H9 (cell line): ENCODE measurements around the gene KATNB1. TPM values are rescaled to one million over a fixed set of nuclear protein-coding genes. Genes with fewer than 3 reads are reported as not detected.

ENCODE experiments used
- DNase-seq: peaks from one replicate; pipeline ENCODE4 v3.0.0-alpha.2; 2017
- H2AFZ ChIP-seq: one replicate; pipeline ENCODE4 v1.6.1; 2013; ENCODE audit warnings: mild to moderate bottlenecking, low read length, control low read depth, moderate library complexity
- H2AK5ac ChIP-seq: 2 replicates; pipeline ENCODE4 v1.6.1; 2013; ENCODE audit warnings: low read length, control low read depth, mixed read lengths; ENCODE audit not compliant: insufficient read length
- H2BK120ac ChIP-seq: one replicate; pipeline ENCODE4 v1.6.1; 2013; ENCODE audit warnings: low read depth, mild to moderate bottlenecking, low read length, control low read depth, inconsistent platforms; ENCODE audit not compliant: poor library complexity, severe bottlenecking
- H2BK12ac ChIP-seq: 2 replicates; pipeline ENCODE4 v1.6.1; 2013; ENCODE audit warnings: low read length, control low read depth, mixed read lengths, low read depth; ENCODE audit not compliant: insufficient read length
- H2BK15ac ChIP-seq: 2 replicates; pipeline ENCODE4 v1.6.1; 2013; ENCODE audit warnings: low read depth, low read length, control low read depth
- H2BK20ac ChIP-seq: one replicate; pipeline ENCODE4 v1.6.1; 2013; ENCODE audit warnings: low read depth, mild to moderate bottlenecking, low read length, control low read depth, inconsistent platforms; ENCODE audit not compliant: poor library complexity, severe bottlenecking
- H2BK5ac ChIP-seq: 2 replicates; pipeline ENCODE4 v1.6.1; 2013; ENCODE audit warnings: low read length, control low read depth, mixed read lengths; ENCODE audit not compliant: insufficient read length
- H3K14ac ChIP-seq: 2 replicates; pipeline ENCODE4 v1.6.1; 2013; ENCODE audit warnings: low read length, control low read depth; ENCODE audit not compliant: insufficient read depth
- H3K18ac ChIP-seq: 2 replicates; pipeline ENCODE4 v1.6.1; 2013; ENCODE audit warnings: low read depth, mild to moderate bottlenecking, mixed read lengths, low read length, control low read depth; ENCODE audit not compliant: insufficient read length
- H3K23ac ChIP-seq: 2 replicates; pipeline ENCODE4 v1.6.1; 2013; ENCODE audit warnings: low read length, control low read depth, mixed read lengths, low read depth; ENCODE audit not compliant: insufficient read length
- H3K23me2 ChIP-seq: 2 replicates; pipeline ENCODE4 v1.6.1; 2013; ENCODE audit warnings: low read depth, mild to moderate bottlenecking, mixed read lengths, low read length, control low read depth; ENCODE audit not compliant: insufficient read length, poor library complexity, severe bottlenecking
- H3K27ac ChIP-seq: 2 replicates; pipeline ENCODE4 v1.5.1; 2013; ENCODE audit warnings: low read length, control low read depth, mixed read lengths, low read depth; ENCODE audit not compliant: insufficient read length
- H3K27me3 ChIP-seq: 2 replicates; pipeline ENCODE4 v1.6.1; 2013; ENCODE audit warnings: low read length, control low read depth, inconsistent platforms; ENCODE audit not compliant: insufficient read depth
- H3K4ac ChIP-seq: 2 replicates; pipeline ENCODE4 v1.6.1; 2013; ENCODE audit warnings: low read depth, mild to moderate bottlenecking, control low read depth, inconsistent platforms, low read length, moderate library complexity
- H3K4me1 ChIP-seq: 2 replicates; pipeline ENCODE4 v1.6.1; 2013; ENCODE audit warnings: low read length, control low read depth, inconsistent platforms; ENCODE audit not compliant: insufficient read depth
- H3K4me2 ChIP-seq: 2 replicates; pipeline ENCODE4 v1.6.1; 2013; ENCODE audit warnings: low read length, control low read depth, mixed read lengths; ENCODE audit not compliant: insufficient read length, insufficient read depth
- H3K56ac ChIP-seq: 2 replicates; pipeline ENCODE4 v1.6.1; 2013; ENCODE audit warnings: low read depth, mild to moderate bottlenecking, mixed read lengths, low read length, control low read depth; ENCODE audit not compliant: insufficient read length
- H3K79me1 ChIP-seq: 2 replicates; pipeline ENCODE4 v1.6.1; 2013; ENCODE audit warnings: low read depth, mild to moderate bottlenecking, moderate library complexity, low read length, control low read depth, inconsistent platforms; ENCODE audit not compliant: insufficient read depth, poor library complexity, severe bottlenecking
- H3K79me2 ChIP-seq: 2 replicates; pipeline ENCODE4 v1.6.1; 2013; ENCODE audit warnings: low read length, control low read depth, inconsistent platforms; ENCODE audit not compliant: insufficient read depth
- H3K9ac ChIP-seq: 2 replicates; pipeline ENCODE4 v1.6.1; 2013; ENCODE audit warnings: low read length, control low read depth, mixed read lengths; ENCODE audit not compliant: insufficient read length; ENCODE audit errors: extremely low read depth
- H3K9me3 ChIP-seq: one replicate; pipeline ENCODE4 v1.6.1; 2013; ENCODE audit warnings: low read depth, low read length, inconsistent platforms; ENCODE audit not compliant: control insufficient read depth
- H3T11ph ChIP-seq: one replicate; pipeline ENCODE4 v1.6.1; 2013; ENCODE audit warnings: mild to moderate bottlenecking, low read length, control low read depth, inconsistent platforms
- H4K20me1 ChIP-seq: one replicate; pipeline ENCODE4 v1.6.1; 2013; ENCODE audit not compliant: control insufficient read depth, insufficient read length, insufficient read depth
- H4K5ac ChIP-seq: 2 replicates; pipeline ENCODE4 v1.6.1; 2013; ENCODE audit warnings: low read depth, mild to moderate bottlenecking, mixed read lengths, low read length, control low read depth; ENCODE audit not compliant: insufficient read length
- H4K8ac ChIP-seq: replicated peaks from 2 replicates; pipeline ENCODE4 v1.6.1; 2013; ENCODE audit warnings: low read length, control low read depth, mixed read lengths, low read depth; ENCODE audit not compliant: insufficient read length
- H4K91ac ChIP-seq: 2 replicates; pipeline ENCODE4 v1.6.1; 2013; ENCODE audit warnings: low read depth, mild to moderate bottlenecking, moderate library complexity, mixed read lengths, low read length, control low read depth; ENCODE audit not compliant: insufficient read length
- H3K27ac Mint-ChIP-seq, 3 experiments: 2 replicates in 2 of 3; 3 replicates in 1 of 3; pipeline ENCODE4 v1.8.0; 2020 to 2021; ENCODE audit warnings: mixed read lengths in 3 of 3, mild to moderate bottlenecking in 1 of 3, moderate library complexity in 1 of 3
- H3K27me3 Mint-ChIP-seq: 2 replicates; pipeline ENCODE4 v1.8.0; 2021; ENCODE audit warnings: low read depth, mild to moderate bottlenecking, moderate library complexity, mixed read lengths
- H3K36me3 Mint-ChIP-seq, 3 experiments: 2 replicates in 2 of 3; 3 replicates in 1 of 3; pipeline ENCODE4 v1.8.0; 2020 to 2021; ENCODE audit warnings: low read depth in 3 of 3, mixed read lengths in 3 of 3; ENCODE audit not compliant: insufficient read depth in 1 of 3
- H3K4me1 Mint-ChIP-seq, 2 experiments: 2 replicates each; pipeline ENCODE4 v1.8.0; 2020; ENCODE audit warnings: mixed read lengths in 2 of 2
- H3K4me3 Mint-ChIP-seq, 2 experiments: 2 replicates in 1 of 2; 3 replicates in 1 of 2; pipeline ENCODE4 v1.8.0; 2020 to 2021; ENCODE audit warnings: mild to moderate bottlenecking in 2 of 2, mixed read lengths in 2 of 2, moderate library complexity in 1 of 2
- H3K9me3 Mint-ChIP-seq, 2 experiments: 2 replicates in 1 of 2; 3 replicates in 1 of 2; pipeline ENCODE4 v1.8.0; 2020; ENCODE audit warnings: mild to moderate bottlenecking in 2 of 2, mixed read lengths in 2 of 2, moderate library complexity in 1 of 2
- CTCF ChIP-seq: fragments of 200-600 bp; sonication (generic); conservative IDR thresholded peaks from 3 replicates; pipeline ENCODE4 v1.8.0; 2021; ENCODE audit warnings: antibody characterized with exemption, mild to moderate bottlenecking
- WGBS: extraction: QIAGEN DNeasy Blood & Tissue Kit; methylation state at CpG from one replicate; pipeline ENCODE4 v1.1.7; 2013; ENCODE audit warnings: missing lambda C conversion rate, low lambda C conversion rate, mixed read lengths; ENCODE audit not compliant: insufficient read length; ENCODE audit errors: extremely low coverage; 5-methylcytosine and 5-hydroxymethylcytosine counted together
- total RNA-seq: library from RNA; stranded (reverse); gene quantifications from 2 replicates; pipeline ENCODE4 v1.2.1, GENCODE V29; 2021

KATNB1 gene
- total RNA-seq, 1 experiment from 2014 or later: 29.9 TPM

- Histone ChIP-seq H3K4me1 (no peaks in the 10 kb centered on the region), H2BK15ac (no peak overlapping the region), H3K79me2 (no peaks in the 10 kb centered on the region), H3K79me1 (no peaks in the 10 kb centered on the region), H2BK120ac (no peak overlapping the region), H3K56ac (no peak overlapping the region), H3K23ac (no peak overlapping the region), H3K23me2 (no peaks in the 10 kb centered on the region), H3K9me3 (no peaks in the 10 kb centered on the region), H4K5ac (no peak overlapping the region), H4K20me1 (no peaks in the 10 kb centered on the region), H3K18ac (no peak overlapping the region), H3K4ac (no peak overlapping the region), H3K27me3 (no peaks in the 10 kb centered on the region), H4K8ac (no peak overlapping the region), H2AFZ (no peak overlapping the region), H2BK5ac (no peak overlapping the region), H2AK5ac (no peak overlapping the region), H3K14ac (no peak overlapping the region), H3K27ac (no peak overlapping the region), H4K91ac (no peak overlapping the region), H2BK20ac (no peak overlapping the region), H3K4me2 (no peak overlapping the region), H2BK12ac (no peak overlapping the region), H3K9ac (no peak overlapping the region), H3T11ph (no peak overlapping the region)
- H3K4me3 Mint-ChIP-seq: no peak overlapping the region
- no peak for TF ChIP-seq CTCF
- H3K9me3 Mint-ChIP-seq: no peaks in the 10 kb centered on the region
- WGBS: no CpG with 5 or more reads among the region's 10 CpGs
- no peak overlapping the region; a peak in 1 of 7 replicates for H3K27ac Mint-ChIP-seq
- no peak for DNase-seq
- H3K27me3 Mint-ChIP-seq: peaks cover 1% of the 10 kb centered on the region; the same call in 1 of the 2 replicates
- no peaks in the 10 kb centered on the region for H3K36me3 Mint-ChIP-seq
- H3K4me1 Mint-ChIP-seq: peaks cover 3 to 15% of the 10 kb centered on the region in 2 experiments
These were observed 41.3 kb upstream of the KATNB1 start for GRCh38 chr16:57694231-57694724.
